Activated CD8-positive, alpha-beta T cell treated with anti-CD3 and anti-CD28 coated beads, Interleukin-2, amount 10 ng/mL, durations not matched to agents 7 days and 5 days (primary cell): ENCODE measurements around the gene NCKAP5. TPM values are rescaled to one million over a fixed set of nuclear protein-coding genes. Genes with fewer than 3 reads are reported as not detected.

Experiments used
- ATAC-seq: fragments of 150-1000 bp; cut with Tn5 transposase; one replicate; pipeline ENCODE4 v1.10.0; 2021; ENCODE audit warnings: moderate library complexity
- CTCF ChIA-PET: fragments of 350-600 bp; sonication (Branson Sonifier 250); formaldehyde crosslinking; loops from one replicate; lab custom pipeline; 2021; ENCODE audit warnings: antibody characterized with exemption; lab: Charles Lee
- POLR2A ChIA-PET: fragments of 350-600 bp; sonication (Branson Sonifier 250); formaldehyde crosslinking; loops from one replicate; lab custom pipeline; 2021; ENCODE audit warnings: antibody characterized with exemption; lab: Charles Lee
- DNase-seq: peaks from one replicate; pipeline ENCODE4 v3.0.0-alpha.2; 2020
- H3K27ac Mint-ChIP-seq: one replicate; pipeline ENCODE4 v1.8.0; 2021; ENCODE audit warnings: mild to moderate bottlenecking, mixed read lengths
- H3K27me3 Mint-ChIP-seq: one replicate; pipeline ENCODE4 v1.8.0; 2021; ENCODE audit warnings: low read depth, mixed read lengths
- H3K36me3 Mint-ChIP-seq: one replicate; pipeline ENCODE4 v1.8.0; 2021; ENCODE audit warnings: low read depth, mixed read lengths
- H3K4me1 Mint-ChIP-seq: one replicate; pipeline ENCODE4 v1.8.0; 2021; ENCODE audit warnings: low read depth, mixed read lengths
- H3K4me3 Mint-ChIP-seq: one replicate; pipeline ENCODE4 v1.8.0; 2021; ENCODE audit warnings: mild to moderate bottlenecking, mixed read lengths
- H3K9me3 Mint-ChIP-seq: one replicate; pipeline ENCODE4 v1.8.0; 2022; ENCODE audit warnings: mixed read lengths; ENCODE audit not compliant: insufficient read depth
- total RNA-seq, 2 experiments: library from RNA; stranded (reverse); gene quantifications; one replicate each; pipeline ENCODE4 v1.2.3, GENCODE V29; 2021

NCKAP5 gene
- total RNA-seq, 2 experiments from 2014 or later: not detected

DNA sequence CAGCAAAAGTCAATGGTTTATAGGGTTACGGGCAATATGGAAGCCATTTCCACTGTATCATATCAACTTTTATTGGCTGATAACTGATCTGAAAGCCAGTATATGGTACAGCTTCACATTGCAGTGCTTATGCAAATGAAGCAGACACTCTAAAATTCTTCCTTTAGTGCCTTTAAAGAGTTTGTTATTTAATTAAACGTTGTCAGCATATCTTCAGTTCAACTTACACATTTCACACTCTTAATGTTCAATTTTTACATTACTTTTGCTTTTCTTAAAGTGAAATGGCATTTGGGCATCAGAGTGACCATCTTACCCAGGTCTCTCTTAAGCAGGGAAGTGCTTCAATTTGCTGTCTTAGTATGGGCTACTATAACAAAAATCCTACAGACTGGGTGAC, 420.1 kb downstream of the NCKAP5 start:
- POLR2A ChIA-PET: no interaction called here
- no peaks in the 10 kb centered on the region for H3K9me3 Mint-ChIP-seq
- no peaks in the 10 kb centered on the region for H3K36me3 Mint-ChIP-seq
- ATAC-seq (no peak), DNase-seq (no peak)
- no peak overlapping the region for H3K27ac Mint-ChIP-seq
- H3K27me3 Mint-ChIP-seq: no peaks in the 10 kb centered on the region
- CTCF ChIA-PET: no interaction called here
- no peak overlapping the region for H3K4me3 Mint-ChIP-seq
- H3K4me1 Mint-ChIP-seq: no peaks in the 10 kb centered on the region

DNA sequence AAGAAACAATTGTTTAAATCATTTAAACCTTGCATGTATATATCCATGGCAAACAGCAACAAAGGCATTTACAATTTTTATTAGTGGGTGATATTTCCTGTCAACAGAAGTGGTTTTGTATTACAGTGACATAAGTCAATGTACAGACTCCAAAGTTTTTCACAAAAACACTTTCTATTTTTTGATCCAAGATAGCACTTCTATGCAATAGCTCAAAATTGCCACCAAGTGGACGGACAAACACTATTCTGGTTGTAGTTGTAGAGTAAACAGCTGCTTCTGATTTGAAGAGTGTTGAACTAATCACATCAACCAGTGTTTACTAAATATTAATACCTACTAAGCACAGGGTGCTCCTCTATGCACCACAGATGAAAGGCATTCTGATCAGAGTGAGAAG, 421.4 kb downstream of the NCKAP5 start:
- no peaks in the 10 kb centered on the region for H3K4me1 Mint-ChIP-seq

DNA sequence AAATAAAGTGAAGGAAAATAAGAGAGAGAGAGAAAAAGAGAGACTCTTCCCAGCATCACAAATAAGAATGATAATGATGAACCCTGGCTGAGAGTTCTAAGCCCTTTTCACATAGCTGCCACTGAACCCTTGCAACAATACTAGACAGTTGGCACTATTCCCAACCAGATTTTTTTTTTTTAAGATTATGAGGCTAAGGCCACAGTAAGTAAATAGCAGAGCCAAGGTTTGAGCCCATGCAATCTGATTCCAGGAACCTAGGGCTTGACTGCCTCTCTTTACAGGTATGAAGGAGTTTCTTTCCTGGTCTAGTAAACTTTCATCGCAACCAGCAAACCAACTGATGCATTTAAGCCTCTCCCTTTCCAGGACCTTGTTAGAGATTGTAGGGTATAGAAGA, 424.6 kb downstream of the NCKAP5 start:
- CTCF ChIA-PET: no interaction called here
- DNase-seq (no peak), ATAC-seq (no peak)
- Mint-ChIP-seq H3K27me3 (no peaks in the 10 kb centered on the region), H3K4me3 (no peak overlapping the region), H3K36me3 (no peaks in the 10 kb centered on the region), H3K4me1 (no peaks in the 10 kb centered on the region), H3K9me3 (no peaks in the 10 kb centered on the region), H3K27ac (no peak overlapping the region)
- POLR2A ChIA-PET: no interaction called here

More for the DNA sequence above, 421.4 kb downstream of the NCKAP5 start:
- ChIA-PET POLR2A (no interaction called here), CTCF (no interaction called here)
- DNase-seq (no peak), ATAC-seq (no peak)
- Mint-ChIP-seq H3K4me3 (no peak overlapping the region), H3K9me3 (no peaks in the 10 kb centered on the region), H3K36me3 (no peaks in the 10 kb centered on the region), H3K27me3 (no peaks in the 10 kb centered on the region), H3K27ac (no peak overlapping the region)

DNA sequence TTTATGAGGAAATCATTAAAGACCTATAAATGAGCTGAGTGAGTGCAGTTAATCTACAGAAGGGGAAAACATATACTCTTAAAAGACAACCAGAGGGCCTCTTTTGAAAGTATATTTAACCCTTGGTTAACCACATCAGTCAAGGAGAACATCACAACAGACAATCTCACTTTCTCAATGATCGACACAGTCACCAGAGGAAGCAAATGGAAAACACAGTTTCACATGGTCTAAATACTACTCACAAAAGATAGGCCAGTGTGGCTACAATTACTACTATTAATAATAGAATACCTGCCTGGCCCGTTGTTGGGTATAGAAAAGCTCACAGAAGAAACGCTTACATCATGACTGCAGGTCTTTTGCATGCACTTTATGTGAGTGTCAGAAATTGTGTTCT, 426.2 kb downstream of the NCKAP5 start:
- no peaks in the 10 kb centered on the region for H3K27me3 Mint-ChIP-seq
- ChIA-PET POLR2A (no interaction called here), CTCF (no interaction called here)
- H3K36me3 Mint-ChIP-seq: no peaks in the 10 kb centered on the region
- no peaks in the 10 kb centered on the region for H3K9me3 Mint-ChIP-seq
- H3K4me1 Mint-ChIP-seq: no peaks in the 10 kb centered on the region
- H3K4me3 Mint-ChIP-seq: no peak overlapping the region
- no peak for ATAC-seq
- DNase-seq: no peak
- no peak overlapping the region for H3K27ac Mint-ChIP-seq

DNA sequence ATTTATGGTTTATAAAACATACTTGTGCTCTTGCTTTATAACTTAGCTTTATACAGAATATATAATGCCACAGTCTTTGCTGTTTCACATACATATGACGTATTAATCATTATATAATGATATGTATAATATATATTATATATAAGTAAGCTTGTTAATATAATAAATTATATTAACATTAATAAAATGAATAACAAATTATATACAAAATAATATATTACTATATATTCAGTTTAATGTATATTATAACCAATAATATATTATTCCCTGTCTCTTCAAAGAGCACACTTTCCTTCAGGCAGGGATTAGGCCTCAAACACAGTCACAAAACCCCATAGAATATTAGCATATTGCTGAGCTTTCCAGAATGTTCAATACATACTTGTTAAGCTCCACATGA, 427.6 kb downstream of the NCKAP5 start:
- Mint-ChIP-seq H3K4me3 (no peak overlapping the region), H3K9me3 (no peaks in the 10 kb centered on the region), H3K27ac (no peak overlapping the region), H3K4me1 (no peaks in the 10 kb centered on the region), H3K27me3 (no peaks in the 10 kb centered on the region), H3K36me3 (no peaks in the 10 kb centered on the region)
- ChIA-PET POLR2A (no interaction called here), CTCF (no interaction called here)
- ATAC-seq (no peak), DNase-seq (no peak)

- CTCF ChIA-PET: no interaction called here
- no peaks in the 10 kb centered on the region for H3K27me3 Mint-ChIP-seq
- H3K4me1 Mint-ChIP-seq: no peaks in the 10 kb centered on the region
- POLR2A ChIA-PET: no interaction called here
- DNase-seq (no peak), ATAC-seq (no peak)
- no peaks in the 10 kb centered on the region for H3K36me3 Mint-ChIP-seq
- H3K9me3 Mint-ChIP-seq: no peaks in the 10 kb centered on the region
- no peak overlapping the region for H3K4me3 Mint-ChIP-seq
- no peak overlapping the region for H3K27ac Mint-ChIP-seq
Measured at GRCh38 chr2:133139847-133140533, 428.3 kb downstream of the NCKAP5 start.

GRCh38 chr2:133138693-133139092, 429.6 kb downstream of the NCKAP5 start:
- no peak overlapping the region for H3K27ac Mint-ChIP-seq
- ATAC-seq (no peak), DNase-seq (no peak)
- POLR2A ChIA-PET: no interaction called here
- CTCF ChIA-PET: no interaction called here
- no peaks in the 10 kb centered on the region for H3K36me3 Mint-ChIP-seq
- no peaks in the 10 kb centered on the region for H3K4me1 Mint-ChIP-seq
- no peaks in the 10 kb centered on the region for H3K9me3 Mint-ChIP-seq
- no peaks in the 10 kb centered on the region for H3K27me3 Mint-ChIP-seq
- H3K4me3 Mint-ChIP-seq: no peak overlapping the region

DNA sequence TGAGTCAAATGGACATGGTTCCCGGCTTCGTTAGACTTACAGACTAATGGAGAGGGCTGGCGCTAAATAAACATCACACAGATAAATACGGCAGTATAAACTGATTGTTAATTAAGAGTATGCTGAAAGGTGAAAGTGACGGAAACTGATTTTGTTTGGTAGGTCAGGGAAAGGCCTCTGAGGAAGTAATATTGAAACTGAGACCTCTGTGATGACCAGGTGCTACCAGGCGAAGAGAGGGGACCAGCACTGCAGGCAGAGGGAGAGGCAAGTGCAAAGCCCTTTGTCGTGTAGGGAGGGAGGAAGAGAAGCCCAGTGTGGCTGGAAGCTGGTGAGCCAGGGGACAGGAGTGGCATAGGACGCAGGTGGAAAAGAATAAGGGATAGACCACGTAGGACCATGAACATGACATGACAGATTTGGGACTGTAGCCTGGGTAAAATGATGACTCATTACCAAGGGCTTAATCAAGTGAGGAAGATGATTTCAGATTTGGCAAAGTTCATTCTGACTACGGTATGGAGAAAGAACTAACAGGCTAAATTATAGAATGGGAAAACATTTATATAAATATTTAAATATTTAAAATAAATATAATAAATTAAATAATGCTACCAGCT, 433.1 kb downstream of the NCKAP5 start:
- no peak for ATAC-seq
- H3K27ac Mint-ChIP-seq: no peak overlapping the region
- no peaks in the 10 kb centered on the region for H3K4me1 Mint-ChIP-seq
- CTCF ChIA-PET: interaction anchor here (0.8 kb wide), 1 partner anchor 588 kb away, joined by 5 read pairs; no protein-coding TSS in a partner anchor
- H3K27me3 Mint-ChIP-seq: no peaks in the 10 kb centered on the region
- no peak overlapping the region for H3K4me3 Mint-ChIP-seq
- H3K9me3 Mint-ChIP-seq: no peaks in the 10 kb centered on the region
- no peaks in the 10 kb centered on the region for H3K36me3 Mint-ChIP-seq
- POLR2A ChIA-PET: no interaction called here
- no peak for DNase-seq

DNA sequence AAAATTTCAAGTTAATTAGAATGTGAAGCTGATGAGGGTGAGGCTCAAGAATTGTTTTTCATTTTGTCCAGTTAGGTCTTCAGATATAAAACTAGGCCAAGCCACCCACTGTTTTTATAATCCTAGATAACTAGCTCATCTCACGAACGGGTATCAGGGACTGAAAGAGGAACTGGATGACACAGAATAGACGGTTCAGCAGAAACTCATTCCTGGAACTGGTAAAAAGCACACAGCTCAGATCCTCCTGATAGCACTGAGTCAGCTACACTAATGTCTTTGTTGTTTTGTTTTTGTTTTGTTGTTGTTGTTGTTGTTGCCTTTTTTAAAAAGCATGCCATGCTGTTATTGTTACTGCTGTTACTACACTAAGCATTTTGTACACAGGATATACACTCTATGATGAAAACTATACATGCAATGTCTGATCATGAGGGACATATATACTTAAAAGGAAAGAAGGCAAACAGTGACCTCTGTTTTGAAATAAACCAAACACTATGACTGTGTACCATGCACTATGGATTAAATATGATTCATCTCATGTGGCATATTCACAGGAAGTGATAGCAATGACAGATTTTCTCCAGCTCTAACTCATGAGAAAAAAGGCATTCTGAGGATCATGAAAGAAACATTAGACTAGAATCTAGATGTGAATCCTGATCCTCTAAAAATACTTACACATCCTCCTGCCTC, 437.6 kb downstream of the NCKAP5 start:
- DNase-seq: no peak
- no peak overlapping the region for H3K27ac Mint-ChIP-seq
- H3K27me3 Mint-ChIP-seq: no peaks in the 10 kb centered on the region
- H3K4me3 Mint-ChIP-seq: no peak overlapping the region
- H3K4me1 Mint-ChIP-seq: no peaks in the 10 kb centered on the region
- no peaks in the 10 kb centered on the region for H3K36me3 Mint-ChIP-seq
- ChIA-PET POLR2A (no interaction called here), CTCF (no interaction called here)
- ATAC-seq: no peak
- no peaks in the 10 kb centered on the region for H3K9me3 Mint-ChIP-seq

GRCh38 chr2:133124446-133124845, 443.8 kb downstream of the NCKAP5 start:
- Mint-ChIP-seq H3K27me3 (no peaks in the 10 kb centered on the region), H3K27ac (no peak overlapping the region), H3K36me3 (no peaks in the 10 kb centered on the region), H3K4me1 (no peaks in the 10 kb centered on the region), H3K9me3 (no peaks in the 10 kb centered on the region), H3K4me3 (no peak overlapping the region)
- DNase-seq: no peak
- ChIA-PET CTCF (no interaction called here), POLR2A (no interaction called here)
- no peak for ATAC-seq

- Mint-ChIP-seq H3K4me1 (no peaks in the 10 kb centered on the region), H3K27ac (no peak overlapping the region), H3K4me3 (no peak overlapping the region), H3K27me3 (no peaks in the 10 kb centered on the region), H3K36me3 (no peaks in the 10 kb centered on the region), H3K9me3 (no peaks in the 10 kb centered on the region)
- ChIA-PET CTCF (no interaction called here), POLR2A (no interaction called here)
- ATAC-seq (no peak), DNase-seq (no peak)
Measured at GRCh38 chr2:133123904-133124303, 444.4 kb downstream of the NCKAP5 start.

GRCh38 chr2:133123393-133123792, 444.9 kb downstream of the NCKAP5 start:
- Mint-ChIP-seq H3K27me3 (no peaks in the 10 kb centered on the region), H3K4me3 (no peak overlapping the region), H3K4me1 (no peaks in the 10 kb centered on the region), H3K9me3 (no peaks in the 10 kb centered on the region), H3K36me3 (no peaks in the 10 kb centered on the region), H3K27ac (no peak overlapping the region)
- ATAC-seq (no peak), DNase-seq (no peak)
- CTCF ChIA-PET: no interaction called here
- POLR2A ChIA-PET: no interaction called here
